Liver (tissue), 3 donors: ENCODE measurements around the gene PADI3.

Source experiments
- CTCF ChIP-seq: fragments of 150-350 bp; IDR thresholded peaks from 2 replicates; pipeline ENCODE4 v1.5.1; 2017; ENCODE audit warnings: improper control_type of control experiment, low read depth, low read length; ENCODE audit not compliant: missing input control
- GABPA ChIP-seq, 2 donors: IDR thresholded peaks in 1 of 2; conservative IDR thresholded peaks in 1 of 2; 2 replicates each; pipeline ENCODE4 v1.6.1; 2016; ENCODE audit warnings: antibody characterized with exemption in 2 of 2, mild to moderate bottlenecking in 1 of 2, moderate library complexity in 1 of 2
- HNF4G ChIP-seq: IDR thresholded peaks from 2 replicates; pipeline ENCODE4 v1.6.1; 2016; ENCODE audit warnings: antibody characterized with exemption
- RAD21 ChIP-seq, 2 donors: IDR thresholded peaks; 2 replicates each; pipeline ENCODE4 v1.6.1; 2016; ENCODE audit warnings: antibody characterized with exemption in 2 of 2, mild to moderate bottlenecking in 2 of 2
- RXRA ChIP-seq, 2 donors: IDR thresholded peaks; 2 replicates each; pipeline ENCODE4 v1.6.1; 2017 to 2018; ENCODE audit warnings: antibody characterized with exemption in 2 of 2, mild to moderate bottlenecking in 1 of 2
- YY1 ChIP-seq: IDR thresholded peaks from 2 replicates; pipeline ENCODE4 v1.6.1; 2016; ENCODE audit warnings: antibody characterized with exemption, mild to moderate bottlenecking
- TF ChIP-seq, protein P1 (sequence below): IDR thresholded peaks from 2 replicates; pipeline ENCODE4 v1.6.1; 2016; ENCODE audit warnings: antibody characterized with exemption, mild to moderate bottlenecking
- donor health status: healthy.
- donor health status: healthy.

DNA sequence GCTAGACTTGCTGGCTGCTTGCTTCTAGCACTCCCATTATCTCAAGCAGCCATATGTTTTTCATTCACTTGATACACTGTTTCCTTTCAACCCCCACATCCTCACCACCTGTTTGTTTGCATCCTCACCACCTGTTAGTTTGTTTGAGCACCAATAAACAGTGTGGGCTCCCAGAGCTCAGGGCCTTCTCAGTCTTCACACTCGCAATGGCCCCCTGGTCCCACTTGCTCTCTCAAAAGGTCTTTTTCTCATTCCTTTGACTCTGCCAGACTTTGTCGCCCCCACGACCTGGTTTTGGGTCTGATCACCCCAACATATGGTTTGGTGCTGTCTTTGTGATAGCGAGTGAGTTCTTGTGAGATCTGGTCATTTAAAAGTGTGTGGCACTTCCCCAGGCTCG is 52.9 kb downstream of the PADI3 start:
- TF ChIP-seq HNF4G (no peak), CTCF (no peak), RAD21 (IDR thresholded peaks at IDR 0.05) (no peak), RXRA (IDR thresholded peaks at IDR 0.05) (no peak), YY1 (no peak), GABPA (IDR thresholded peaks at IDR 0.05 in 1 of 2, conservative IDR thresholded peaks at IDR 0.05 in 1 of 2) (no peak)
- TF ChIP-seq, protein P1, sequence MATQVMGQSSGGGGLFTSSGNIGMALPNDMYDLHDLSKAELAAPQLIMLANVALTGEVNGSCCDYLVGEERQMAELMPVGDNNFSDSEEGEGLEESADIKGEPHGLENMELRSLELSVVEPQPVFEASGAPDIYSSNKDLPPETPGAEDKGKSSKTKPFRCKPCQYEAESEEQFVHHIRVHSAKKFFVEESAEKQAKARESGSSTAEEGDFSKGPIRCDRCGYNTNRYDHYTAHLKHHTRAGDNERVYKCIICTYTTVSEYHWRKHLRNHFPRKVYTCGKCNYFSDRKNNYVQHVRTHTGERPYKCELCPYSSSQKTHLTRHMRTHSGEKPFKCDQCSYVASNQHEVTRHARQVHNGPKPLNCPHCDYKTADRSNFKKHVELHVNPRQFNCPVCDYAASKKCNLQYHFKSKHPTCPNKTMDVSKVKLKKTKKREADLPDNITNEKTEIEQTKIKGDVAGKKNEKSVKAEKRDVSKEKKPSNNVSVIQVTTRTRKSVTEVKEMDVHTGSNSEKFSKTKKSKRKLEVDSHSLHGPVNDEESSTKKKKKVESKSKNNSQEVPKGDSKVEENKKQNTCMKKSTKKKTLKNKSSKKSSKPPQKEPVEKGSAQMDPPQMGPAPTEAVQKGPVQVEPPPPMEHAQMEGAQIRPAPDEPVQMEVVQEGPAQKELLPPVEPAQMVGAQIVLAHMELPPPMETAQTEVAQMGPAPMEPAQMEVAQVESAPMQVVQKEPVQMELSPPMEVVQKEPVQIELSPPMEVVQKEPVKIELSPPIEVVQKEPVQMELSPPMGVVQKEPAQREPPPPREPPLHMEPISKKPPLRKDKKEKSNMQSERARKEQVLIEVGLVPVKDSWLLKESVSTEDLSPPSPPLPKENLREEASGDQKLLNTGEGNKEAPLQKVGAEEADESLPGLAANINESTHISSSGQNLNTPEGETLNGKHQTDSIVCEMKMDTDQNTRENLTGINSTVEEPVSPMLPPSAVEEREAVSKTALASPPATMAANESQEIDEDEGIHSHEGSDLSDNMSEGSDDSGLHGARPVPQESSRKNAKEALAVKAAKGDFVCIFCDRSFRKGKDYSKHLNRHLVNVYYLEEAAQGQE = no peak
